Osteoblast (primary cell): Measurements from ENCODE around the gene IRX4. TPM values are rescaled to one million over a fixed set of nuclear protein-coding genes. Genes with fewer than 3 reads are reported as not detected.

Experiments
- DNase-seq: peaks from one replicate; pipeline ENCODE4 v3.0.0; 2011; ENCODE audit warnings: low spot score, mixed read lengths; ENCODE audit not compliant: insufficient read length; ENCODE audit errors: missing footprints
- H2AFZ ChIP-seq: 2 replicates; pipeline ENCODE4 v1.6.0; 2011; ENCODE audit warnings: mild to moderate bottlenecking, low read length
- H3K27ac ChIP-seq: 2 replicates; pipeline ENCODE4 v1.5.1; 2011; ENCODE audit warnings: mild to moderate bottlenecking, low read depth, low read length, moderate library complexity
- H3K27me3 ChIP-seq: 2 replicates; pipeline ENCODE4 v1.6.0; 2012; ENCODE audit warnings: mild to moderate bottlenecking, control low read depth, inconsistent platforms, low read length, moderate library complexity; ENCODE audit not compliant: insufficient read depth
- H3K36me3 ChIP-seq: 2 replicates; pipeline ENCODE4 v1.5.1; 2011; ENCODE audit warnings: mild to moderate bottlenecking, low read length, control low read depth, moderate library complexity; ENCODE audit not compliant: insufficient read depth
- H3K4me1 ChIP-seq: 2 replicates; pipeline ENCODE4 v1.5.1; 2011; ENCODE audit warnings: mild to moderate bottlenecking, low read length, control low read depth, moderate library complexity; ENCODE audit not compliant: insufficient read depth
- H3K4me2 ChIP-seq: 2 replicates; pipeline ENCODE4 v1.6.0; 2011; ENCODE audit warnings: mild to moderate bottlenecking, low read length; ENCODE audit not compliant: insufficient read depth
- H3K4me3 ChIP-seq: fragments of 200-600 bp; sonication (generic); 3 replicates; pipeline ENCODE4 v1.5.1; 2012; ENCODE audit warnings: mild to moderate bottlenecking, low read length, inconsistent platforms; ENCODE audit not compliant: insufficient read depth
- H3K79me2 ChIP-seq: 2 replicates; pipeline ENCODE4 v1.6.0; 2012; ENCODE audit warnings: mild to moderate bottlenecking, low read length, control low read depth, inconsistent platforms; ENCODE audit not compliant: insufficient read depth
- H3K9me3 ChIP-seq: 2 replicates; pipeline ENCODE4 v1.5.1; 2011; ENCODE audit warnings: low read depth, low read length, control low read depth
- H4K20me1 ChIP-seq: 2 replicates; pipeline ENCODE4 v1.6.0; 2012; ENCODE audit warnings: mild to moderate bottlenecking, low read length, control low read depth; ENCODE audit not compliant: insufficient read depth
- CTCF ChIP-seq: IDR thresholded peaks from 2 replicates; pipeline ENCODE4 v1.5.1; 2011; ENCODE audit warnings: mild to moderate bottlenecking, low read depth, low read length, moderate library complexity; ENCODE audit errors: extremely low read depth
- total RNA-seq: library from RNA; depleted of rRNA; stranded (reverse); fragments of >200 nt; gene quantifications from 2 replicates; pipeline ENCODE4 v1.2.3, GENCODE V29; 2012

IRX4 gene
- total RNA-seq, 1 donor, result not detected

DNA sequence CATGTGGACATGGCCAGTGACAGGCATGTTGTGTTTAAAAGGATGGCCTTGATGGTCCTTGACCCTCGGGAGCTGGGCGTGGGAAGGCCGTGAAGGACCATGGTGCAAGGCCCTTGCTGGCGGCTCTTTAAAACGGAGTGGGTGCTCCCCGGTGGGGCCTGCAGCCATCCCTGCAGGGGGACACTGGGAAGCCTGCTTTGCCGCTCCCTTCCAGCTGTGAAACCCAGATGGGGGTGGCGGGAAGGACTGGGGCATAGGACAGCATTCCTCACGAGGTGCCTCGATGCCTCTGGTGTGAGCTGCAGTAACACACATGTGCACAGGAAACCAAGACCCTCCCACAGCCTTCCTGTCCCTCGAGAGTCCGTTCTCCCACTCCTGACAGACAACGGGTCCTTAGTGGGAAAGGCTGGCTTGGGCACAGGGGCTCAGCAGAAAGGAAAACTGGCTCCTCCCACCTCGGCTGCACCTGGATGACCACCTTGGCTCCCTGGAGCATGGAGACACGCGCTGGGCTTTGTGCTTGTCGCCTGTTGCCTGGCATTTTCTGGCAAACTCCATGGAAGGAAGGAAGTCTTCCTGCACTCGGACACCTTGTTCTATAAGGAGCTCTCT is 30.3 kb upstream of the IRX4 start:
- Histone ChIP-seq H3K4me2 (no peak overlapping the region), H2AFZ (no peak overlapping the region), H3K36me3 (no peaks in the 10 kb centered on the region), H3K79me2 (no peaks in the 10 kb centered on the region), H3K4me1 (no peaks in the 10 kb centered on the region), H3K4me3 (no peak overlapping the region), H3K27me3 (no peaks in the 10 kb centered on the region), H4K20me1 (no peaks in the 10 kb centered on the region), H3K27ac (no peak overlapping the region), H3K9me3 (peaks cover 3% of the 10 kb centered on the region)
- DNase-seq, result no peak
- no peak for TF ChIP-seq CTCF

- no peaks in the 10 kb centered on the region for H3K36me3 ChIP-seq
- H3K4me2 ChIP-seq, result no peak overlapping the region
- no peaks in the 10 kb centered on the region for H3K4me1 ChIP-seq
- peaks cover 3% of the 10 kb centered on the region for H3K9me3 ChIP-seq
- H2AFZ ChIP-seq, result no peak overlapping the region
- no peak for TF ChIP-seq CTCF
- no peaks in the 10 kb centered on the region for H3K79me2 ChIP-seq
- H3K27me3 ChIP-seq, result no peaks in the 10 kb centered on the region
- no peak overlapping the region for H3K4me3 ChIP-seq
- no peak for DNase-seq
- H3K27ac ChIP-seq, result no peak overlapping the region
- no peaks in the 10 kb centered on the region for H4K20me1 ChIP-seq
Observed at GRCh38 chr5:1911773-1912235, 29.1 kb upstream of the IRX4 start.

- no peak overlapping the region for H3K27ac ChIP-seq
- no peaks in the 10 kb centered on the region for H3K36me3 ChIP-seq
- no peak for TF ChIP-seq CTCF
- H3K4me2 ChIP-seq, result no peak overlapping the region
- peak; percentile 18 for DNase-seq
- no peak overlapping the region for H2AFZ ChIP-seq
- no peaks in the 10 kb centered on the region for H3K27me3 ChIP-seq
- H3K9me3 ChIP-seq, result peaks cover 3% of the 10 kb centered on the region
- no peaks in the 10 kb centered on the region for H4K20me1 ChIP-seq
- H3K79me2 ChIP-seq, result no peaks in the 10 kb centered on the region
- H3K4me1 ChIP-seq, result no peaks in the 10 kb centered on the region
- no peak overlapping the region for H3K4me3 ChIP-seq
Observed at GRCh38 chr5:1910861-1911772, 28.4 kb upstream of the IRX4 start.
